Brain microvascular endothelial cell (primary cell): Measurements from ENCODE around the gene VRK1.

Experiments used
- DNase-seq: peaks from one replicate; pipeline ENCODE4 v3.0.0-alpha.2; 2020
- H3K27ac ChIP-seq: fragments of 250-450 bp; sonication (Bioruptor Pico); 2 replicates; pipeline ENCODE4 v1.5.1; 2020; ENCODE audit warnings: mild to moderate bottlenecking, moderate library complexity
- H3K27me3 ChIP-seq: fragments of 250-450 bp; sonication (Bioruptor Pico); replicated peaks from 2 replicates; pipeline ENCODE4 v1.5.1; 2020; ENCODE audit warnings: mild to moderate bottlenecking
- H3K36me3 ChIP-seq: fragments of 250-450 bp; sonication (Bioruptor Pico); replicated peaks from 2 replicates; pipeline ENCODE4 v1.5.1; 2020; ENCODE audit warnings: mild to moderate bottlenecking
- H3K4me3 ChIP-seq: 2 replicates; pipeline ENCODE4 v1.5.1; 2011; ENCODE audit warnings: low read depth, mild to moderate bottlenecking, control low read depth, low read length, moderate library complexity
- in situ Hi-C: cut with HindIII; loops from 2 replicates; pipeline ENCODE4 v1.10.0; 2017; ENCODE audit warnings: low sequenced_read_pairs, low pct_ligation_motif_present
- TF ChIP-seq, protein P1 (sequence below): IDR thresholded peaks from 2 replicates; pipeline ENCODE4 v1.5.1; 2011; ENCODE audit warnings: low read depth, mild to moderate bottlenecking, moderate library complexity, low read length, control low read depth, inconsistent platforms; ENCODE audit errors: missing control alignments

Gene VRK1

DNA sequence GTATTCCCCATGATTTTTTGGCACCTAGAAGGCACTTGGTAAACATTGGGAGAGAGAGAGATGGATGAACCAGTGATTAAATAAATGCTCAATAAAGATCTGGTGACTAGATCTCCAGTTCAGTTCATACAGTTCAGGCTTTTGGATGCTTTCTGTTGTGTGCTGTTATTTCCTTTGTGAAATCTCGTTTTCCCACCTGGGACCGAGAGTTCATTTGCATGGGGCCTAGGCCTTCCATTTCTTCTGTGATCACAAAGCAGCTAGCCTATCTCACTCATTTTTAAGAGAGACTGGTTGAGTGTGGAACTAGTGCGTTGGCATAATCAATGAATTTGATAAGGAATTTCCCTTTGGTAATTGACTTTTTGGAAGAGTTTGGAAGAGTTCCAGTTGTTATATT is 104.0 kb downstream of the VRK1 start:
- no peak for DNase-seq
- in situ Hi-C loops = no loop called here
- Histone ChIP-seq H3K36me3 (no peaks in the 10 kb centered on the region), H3K27ac (no peak overlapping the region), H3K27me3 (no peaks in the 10 kb centered on the region), H3K4me3 (no peak overlapping the region)
- TF ChIP-seq, protein P1, sequence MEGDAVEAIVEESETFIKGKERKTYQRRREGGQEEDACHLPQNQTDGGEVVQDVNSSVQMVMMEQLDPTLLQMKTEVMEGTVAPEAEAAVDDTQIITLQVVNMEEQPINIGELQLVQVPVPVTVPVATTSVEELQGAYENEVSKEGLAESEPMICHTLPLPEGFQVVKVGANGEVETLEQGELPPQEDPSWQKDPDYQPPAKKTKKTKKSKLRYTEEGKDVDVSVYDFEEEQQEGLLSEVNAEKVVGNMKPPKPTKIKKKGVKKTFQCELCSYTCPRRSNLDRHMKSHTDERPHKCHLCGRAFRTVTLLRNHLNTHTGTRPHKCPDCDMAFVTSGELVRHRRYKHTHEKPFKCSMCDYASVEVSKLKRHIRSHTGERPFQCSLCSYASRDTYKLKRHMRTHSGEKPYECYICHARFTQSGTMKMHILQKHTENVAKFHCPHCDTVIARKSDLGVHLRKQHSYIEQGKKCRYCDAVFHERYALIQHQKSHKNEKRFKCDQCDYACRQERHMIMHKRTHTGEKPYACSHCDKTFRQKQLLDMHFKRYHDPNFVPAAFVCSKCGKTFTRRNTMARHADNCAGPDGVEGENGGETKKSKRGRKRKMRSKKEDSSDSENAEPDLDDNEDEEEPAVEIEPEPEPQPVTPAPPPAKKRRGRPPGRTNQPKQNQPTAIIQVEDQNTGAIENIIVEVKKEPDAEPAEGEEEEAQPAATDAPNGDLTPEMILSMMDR = no peak

DNA sequence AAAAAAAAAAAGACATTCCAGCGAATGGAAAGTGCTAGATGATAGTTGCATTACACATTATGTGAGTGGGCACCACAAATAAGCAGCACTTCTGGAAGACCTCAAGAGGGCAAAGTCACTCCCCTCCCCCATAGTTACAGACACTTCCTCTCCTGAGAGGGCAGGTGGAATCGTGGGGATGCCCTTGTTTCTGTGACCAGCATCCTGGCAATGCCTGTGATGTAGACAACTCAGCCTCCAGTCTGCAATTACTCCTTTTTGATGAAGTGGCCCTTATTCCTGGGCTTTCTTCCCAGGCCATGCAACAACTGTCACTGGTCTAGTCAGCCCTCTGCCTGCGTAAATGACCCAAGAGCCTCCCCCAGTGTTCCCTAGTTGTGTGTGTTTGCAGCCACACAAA is 104.8 kb downstream of the VRK1 start:
- in situ Hi-C loops = no loop called here
- Histone ChIP-seq H3K27ac (no peak overlapping the region), H3K36me3 (no peaks in the 10 kb centered on the region), H3K4me3 (no peak overlapping the region), H3K27me3 (no peaks in the 10 kb centered on the region)
- no peak for DNase-seq
- TF ChIP-seq, protein P1 = no peak

DNA sequence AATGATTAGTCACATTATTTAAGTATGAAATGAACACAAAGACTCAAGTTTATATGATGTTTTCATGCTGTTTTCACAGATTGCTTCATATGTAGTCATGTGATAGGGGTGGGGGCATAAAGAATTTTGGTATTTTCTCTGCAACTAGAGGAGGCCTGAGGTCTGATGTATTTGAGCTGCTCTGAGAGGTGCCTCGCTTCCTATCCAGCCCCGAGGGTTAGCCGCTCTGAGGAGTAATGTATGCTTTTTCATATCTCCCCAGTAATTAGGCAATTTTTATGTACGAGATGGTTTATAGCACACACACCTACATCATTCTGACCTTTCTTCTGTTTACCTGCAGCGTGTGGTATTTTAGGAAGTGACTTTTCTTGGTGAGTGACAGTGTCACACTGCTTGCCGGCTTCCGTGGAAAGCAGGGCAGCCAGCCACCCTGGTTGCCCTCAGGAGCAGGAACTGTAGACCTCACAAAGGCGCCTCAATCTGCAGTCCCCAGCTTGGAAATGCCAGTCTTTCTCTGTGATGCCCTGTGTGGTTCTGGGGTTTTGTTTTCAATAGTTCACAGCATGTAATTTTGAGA is 106.4 kb downstream of the VRK1 start:
- no peak for DNase-seq
- TF ChIP-seq, protein P1 = no peak
- H3K36me3 ChIP-seq = no peaks in the 10 kb centered on the region
- in situ Hi-C loops = no loop called here
- H3K4me3 ChIP-seq = no peak overlapping the region
- H3K27me3 ChIP-seq = no peaks in the 10 kb centered on the region
- H3K27ac ChIP-seq = no peak overlapping the region

DNA sequence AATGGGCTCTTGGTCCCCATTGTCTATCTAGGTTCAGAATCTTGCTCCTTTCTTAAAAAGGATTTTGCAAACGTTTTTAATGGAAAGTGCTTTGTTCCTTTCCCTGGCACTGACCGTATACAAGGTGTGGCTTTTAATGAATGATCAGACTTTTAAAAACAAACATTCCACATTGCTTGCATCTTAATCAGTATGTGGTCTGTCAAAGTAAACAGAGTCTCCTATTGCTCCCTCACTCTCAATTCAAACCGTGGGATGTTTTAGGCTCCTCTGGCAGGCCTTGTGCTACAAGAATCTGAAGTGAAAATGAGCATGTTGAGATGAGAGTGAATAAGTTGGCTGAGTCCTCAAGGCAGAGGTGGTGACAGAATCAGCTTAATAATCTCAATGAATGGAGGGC is 107.0 kb downstream of the VRK1 start:
- TF ChIP-seq, protein P1 = no peak
- no peak for DNase-seq
- in situ Hi-C loops = no loop called here
- no peaks in the 10 kb centered on the region for H3K27me3 ChIP-seq
- H3K4me3 ChIP-seq = no peak overlapping the region
- H3K27ac ChIP-seq = no peak overlapping the region
- H3K36me3 ChIP-seq = no peaks in the 10 kb centered on the region

DNA sequence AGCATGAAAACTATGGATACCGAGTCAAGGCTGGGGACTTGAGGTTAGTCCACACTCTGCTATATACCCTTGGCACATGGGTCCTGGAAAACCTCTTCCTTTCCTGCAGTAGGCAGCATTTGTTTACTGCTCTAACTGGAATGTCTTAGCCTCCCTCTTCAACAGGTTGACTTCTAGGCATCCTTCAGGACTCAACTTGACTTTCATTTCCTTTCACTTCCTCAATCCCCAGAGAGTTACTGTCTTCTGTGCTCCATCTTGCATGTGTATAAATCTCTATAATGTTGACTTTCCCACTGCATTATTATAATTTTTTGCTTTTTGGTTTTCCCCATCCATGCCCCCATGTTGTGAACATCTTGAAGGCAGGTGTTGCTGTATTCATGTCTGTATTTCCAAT is 107.9 kb downstream of the VRK1 start:
- H3K27ac ChIP-seq = no peak overlapping the region
- in situ Hi-C loops = no loop called here
- no peak for DNase-seq
- no peaks in the 10 kb centered on the region for H3K27me3 ChIP-seq
- TF ChIP-seq, protein P1 = no peak
- no peak overlapping the region for H3K4me3 ChIP-seq
- no peaks in the 10 kb centered on the region for H3K36me3 ChIP-seq

DNA sequence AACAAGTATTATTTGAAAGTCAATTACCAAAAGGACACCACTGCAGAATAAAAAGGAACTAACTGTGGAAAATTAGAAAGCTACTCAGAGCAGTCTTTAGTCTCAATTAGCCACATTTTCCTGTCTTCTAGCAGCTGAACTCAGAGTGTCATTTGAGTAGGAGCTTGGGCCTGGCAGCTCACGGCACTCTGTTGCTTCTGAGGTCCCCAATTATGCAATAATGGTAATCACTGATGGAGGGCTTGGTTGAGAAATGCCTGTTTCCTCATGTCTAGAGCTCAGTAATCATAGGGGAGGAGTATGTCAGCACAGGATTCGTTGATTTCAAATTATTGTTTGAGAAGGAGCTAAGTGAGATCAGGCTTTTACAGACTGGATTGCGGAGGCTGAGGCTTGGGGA is 108.6 kb downstream of the VRK1 start:
- Histone ChIP-seq H3K36me3 (no peaks in the 10 kb centered on the region), H3K4me3 (no peak overlapping the region), H3K27me3 (no peaks in the 10 kb centered on the region), H3K27ac (no peak overlapping the region)
- TF ChIP-seq, protein P1 = no peak
- in situ Hi-C loops = no loop called here
- no peak for DNase-seq
